Mucosa of stomach (tissue), 1 donor: ENCODE data around the gene CNKSR2.
"Not testable (repeated sequence)": the region's sequence is repeated elsewhere in the genome, so short reads cannot be mapped to it uniquely, and the experiment has no call there.

Experiments used
- H3K27me3 ChIP-seq: one replicate; pipeline ENCODE4 v1.7.0; 2013; ENCODE audit warnings: mild to moderate bottlenecking, low read length; ENCODE audit not compliant: control insufficient read depth, insufficient read depth
- H3K36me3 ChIP-seq: one replicate; pipeline ENCODE4 v1.7.0; 2013; ENCODE audit warnings: low read length; ENCODE audit not compliant: control insufficient read depth, insufficient read depth
- H3K4me1 ChIP-seq: one replicate; pipeline ENCODE4 v1.7.0; 2013; ENCODE audit warnings: mild to moderate bottlenecking, low read length; ENCODE audit not compliant: control insufficient read depth, insufficient read depth
- H3K4me3 ChIP-seq: one replicate; pipeline ENCODE4 v1.7.0; 2013; ENCODE audit warnings: low read length
- H3K9ac ChIP-seq: one replicate; pipeline ENCODE4 v1.7.0; 2013; ENCODE audit warnings: mild to moderate bottlenecking, low read length, moderate library complexity
- H3K9me3 ChIP-seq: one replicate; pipeline ENCODE4 v1.7.0; 2013; ENCODE audit warnings: mild to moderate bottlenecking, low read length, moderate library complexity; ENCODE audit not compliant: control insufficient read depth
- donor health status: Pancreatic carcinoma.

The CNKSR2 gene

GRCh38 chrX:21544642-21545041 lies 170.4 kb downstream of the CNKSR2 start:
- not testable (repeated sequence) for H3K4me3 ChIP-seq, H3K9ac ChIP-seq, H3K4me1 ChIP-seq, H3K27me3 ChIP-seq, H3K9me3 ChIP-seq, H3K36me3 ChIP-seq

- Histone ChIP-seq H3K9me3 (no peaks in the 10 kb centered on the region), H3K4me1 (no peaks in the 10 kb centered on the region), H3K4me3 (no peak overlapping the region), H3K9ac (no peak overlapping the region), H3K27me3 (no peaks in the 10 kb centered on the region), H3K36me3 (no peaks in the 10 kb centered on the region)
These were observed 185.2 kb downstream of the CNKSR2 start for GRCh38 chrX:21559417-21559816.

- Histone ChIP-seq H3K9ac (no peak overlapping the region), H3K9me3 (no peaks in the 10 kb centered on the region), H3K4me1 (no peaks in the 10 kb centered on the region), H3K27me3 (no peaks in the 10 kb centered on the region), H3K36me3 (no peaks in the 10 kb centered on the region), H3K4me3 (no peak overlapping the region)
These were observed 190.8 kb downstream of the CNKSR2 start for GRCh38 chrX:21565025-21565424.

GRCh38 chrX:21574793-21575192 lies 200.6 kb downstream of the CNKSR2 start:
- H3K36me3 ChIP-seq: no peaks in the 10 kb centered on the region
- no peaks in the 10 kb centered on the region for H3K4me1 ChIP-seq
- H3K9me3 ChIP-seq: no peaks in the 10 kb centered on the region
- no peak overlapping the region for H3K9ac ChIP-seq
- H3K4me3 ChIP-seq: no peak overlapping the region
- H3K27me3 ChIP-seq: no peaks in the 10 kb centered on the region

- Histone ChIP-seq H3K36me3 (no peaks in the 10 kb centered on the region), H3K9ac (no peak overlapping the region), H3K9me3 (no peaks in the 10 kb centered on the region), H3K27me3 (no peaks in the 10 kb centered on the region), H3K4me1 (no peaks in the 10 kb centered on the region), H3K4me3 (no peak overlapping the region)
These were observed 207.3 kb downstream of the CNKSR2 start for GRCh38 chrX:21581479-21581878.

- Histone ChIP-seq H3K4me3 (no peak overlapping the region), H3K27me3 (no peaks in the 10 kb centered on the region), H3K9ac (no peak overlapping the region), H3K9me3 (no peaks in the 10 kb centered on the region), H3K36me3 (no peaks in the 10 kb centered on the region), H3K4me1 (no peaks in the 10 kb centered on the region)
These were observed 211.8 kb downstream of the CNKSR2 start for GRCh38 chrX:21586001-21586400.

- Histone ChIP-seq H3K9ac (no peak overlapping the region), H3K36me3 (no peaks in the 10 kb centered on the region), H3K4me3 (no peak overlapping the region), H3K4me1 (no peaks in the 10 kb centered on the region), H3K27me3 (no peaks in the 10 kb centered on the region), H3K9me3 (no peaks in the 10 kb centered on the region)
These were observed 216.0 kb downstream of the CNKSR2 start for GRCh38 chrX:21590012-21590776.

GRCh38 chrX:21606002-21606401 lies 231.8 kb downstream of the CNKSR2 start:
- H3K27me3 ChIP-seq: no peaks in the 10 kb centered on the region

GRCh38 chrX:21610168-21610567 lies 235.9 kb downstream of the CNKSR2 start:
- no peaks in the 10 kb centered on the region for H3K27me3 ChIP-seq
- no peak overlapping the region for H3K9ac ChIP-seq
- H3K4me3 ChIP-seq: no peak overlapping the region
- H3K36me3 ChIP-seq: no peaks in the 10 kb centered on the region
- H3K9me3 ChIP-seq: no peaks in the 10 kb centered on the region
- no peaks in the 10 kb centered on the region for H3K4me1 ChIP-seq

More at GRCh38 chrX:21606002-21606401, 231.8 kb downstream of the CNKSR2 start:
- Histone ChIP-seq H3K4me1 (no peaks in the 10 kb centered on the region), H3K4me3 (no peak overlapping the region), H3K9ac (no peak overlapping the region), H3K36me3 (no peaks in the 10 kb centered on the region), H3K9me3 (no peaks in the 10 kb centered on the region)

GRCh38 chrX:21612154-21612553 lies 237.9 kb downstream of the CNKSR2 start:
- no peaks in the 10 kb centered on the region for H3K9me3 ChIP-seq
- H3K36me3 ChIP-seq: no peaks in the 10 kb centered on the region
- no peak overlapping the region for H3K9ac ChIP-seq
- no peaks in the 10 kb centered on the region for H3K27me3 ChIP-seq
- H3K4me3 ChIP-seq: no peak overlapping the region
- no peaks in the 10 kb centered on the region for H3K4me1 ChIP-seq

GRCh38 chrX:21616386-21616785 lies 242.2 kb downstream of the CNKSR2 start:
- no peaks in the 10 kb centered on the region for H3K27me3 ChIP-seq
- H3K4me1 ChIP-seq: no peaks in the 10 kb centered on the region
- H3K9ac ChIP-seq: no peak overlapping the region
- H3K9me3 ChIP-seq: no peaks in the 10 kb centered on the region
- no peak overlapping the region for H3K4me3 ChIP-seq
- H3K36me3 ChIP-seq: no peaks in the 10 kb centered on the region

- Histone ChIP-seq H3K27me3 (no peaks in the 10 kb centered on the region), H3K9ac (no peak overlapping the region), H3K9me3 (no peaks in the 10 kb centered on the region), H3K4me1 (no peaks in the 10 kb centered on the region), H3K36me3 (no peaks in the 10 kb centered on the region), H3K4me3 (no peak overlapping the region)
These were observed 246.0 kb downstream of the CNKSR2 start for GRCh38 chrX:21620234-21620633.
